GM13976 (cell line): ENCODE results near the gene RNF6.
A peak's percentile ranks its signal among the peaks of the same experiment; 100 is the strongest.

Experiments used
- DNase-seq: peaks from one replicate; pipeline ENCODE4 v3.0.0; 2012; ENCODE audit warnings: low spot score
- in situ Hi-C: fragments of 300-500 bp; cut with MboI; formaldehyde crosslinking; loops from one replicate; pipeline ENCODE4 v1.12.0; 2022; ENCODE audit warnings: low sequenced_read_pairs, mixed read lengths, inconsistent platforms; ENCODE audit not compliant: unreplicated experiment
- TF ChIP-seq, protein P1 (sequence below): IDR thresholded peaks from 2 replicates; pipeline ENCODE4 v1.5.1; 2012; ENCODE audit warnings: borderline replicate concordance, mild to moderate bottlenecking; ENCODE audit not compliant: insufficient read depth; ENCODE audit errors: extremely low read depth, missing control alignments, control extremely low read depth

RNF6 gene

DNA sequence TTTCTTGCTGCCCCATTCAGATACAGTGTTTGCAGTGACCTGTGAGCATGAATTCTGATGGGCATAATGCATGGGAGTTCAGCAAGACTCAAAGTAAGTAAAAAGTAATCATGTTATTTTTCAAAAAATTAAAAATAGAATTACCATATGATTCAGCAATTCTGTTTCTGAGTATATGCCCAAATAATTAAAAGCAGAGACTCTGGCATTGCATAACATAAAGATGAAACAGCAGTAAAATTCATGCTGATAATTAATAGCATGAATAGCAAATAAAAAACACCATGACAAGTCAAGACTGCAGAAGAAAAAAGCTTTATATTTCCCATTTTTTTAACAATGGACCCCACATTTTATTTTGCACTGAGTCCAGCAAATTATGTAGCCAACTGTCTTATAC lies 21.3 kb downstream of the RNF6 start:
- no peak for DNase-seq
- in situ Hi-C loops: no loop called here
- TF ChIP-seq, protein P1, sequence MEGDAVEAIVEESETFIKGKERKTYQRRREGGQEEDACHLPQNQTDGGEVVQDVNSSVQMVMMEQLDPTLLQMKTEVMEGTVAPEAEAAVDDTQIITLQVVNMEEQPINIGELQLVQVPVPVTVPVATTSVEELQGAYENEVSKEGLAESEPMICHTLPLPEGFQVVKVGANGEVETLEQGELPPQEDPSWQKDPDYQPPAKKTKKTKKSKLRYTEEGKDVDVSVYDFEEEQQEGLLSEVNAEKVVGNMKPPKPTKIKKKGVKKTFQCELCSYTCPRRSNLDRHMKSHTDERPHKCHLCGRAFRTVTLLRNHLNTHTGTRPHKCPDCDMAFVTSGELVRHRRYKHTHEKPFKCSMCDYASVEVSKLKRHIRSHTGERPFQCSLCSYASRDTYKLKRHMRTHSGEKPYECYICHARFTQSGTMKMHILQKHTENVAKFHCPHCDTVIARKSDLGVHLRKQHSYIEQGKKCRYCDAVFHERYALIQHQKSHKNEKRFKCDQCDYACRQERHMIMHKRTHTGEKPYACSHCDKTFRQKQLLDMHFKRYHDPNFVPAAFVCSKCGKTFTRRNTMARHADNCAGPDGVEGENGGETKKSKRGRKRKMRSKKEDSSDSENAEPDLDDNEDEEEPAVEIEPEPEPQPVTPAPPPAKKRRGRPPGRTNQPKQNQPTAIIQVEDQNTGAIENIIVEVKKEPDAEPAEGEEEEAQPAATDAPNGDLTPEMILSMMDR: no peak

DNA sequence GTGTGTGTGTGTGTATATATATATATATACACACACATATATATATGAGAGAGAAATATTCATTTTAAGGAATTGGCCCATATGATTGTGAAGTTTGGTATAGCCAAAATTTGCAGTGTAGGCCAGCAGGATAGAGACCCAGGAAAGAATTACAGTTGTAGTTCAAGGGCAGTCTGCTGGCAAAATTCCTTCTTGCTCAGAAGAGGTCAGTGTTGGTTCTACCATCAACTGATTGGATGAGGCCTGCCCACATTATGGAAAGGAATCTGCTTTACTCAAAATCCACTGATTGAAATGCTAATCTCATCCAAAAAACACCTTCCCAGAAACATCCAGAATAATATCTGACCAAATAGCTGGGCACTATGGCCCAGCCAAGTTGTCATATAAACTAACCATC lies 24.0 kb downstream of the RNF6 start:
- no peak for DNase-seq
- in situ Hi-C loops: no loop called here

DNA sequence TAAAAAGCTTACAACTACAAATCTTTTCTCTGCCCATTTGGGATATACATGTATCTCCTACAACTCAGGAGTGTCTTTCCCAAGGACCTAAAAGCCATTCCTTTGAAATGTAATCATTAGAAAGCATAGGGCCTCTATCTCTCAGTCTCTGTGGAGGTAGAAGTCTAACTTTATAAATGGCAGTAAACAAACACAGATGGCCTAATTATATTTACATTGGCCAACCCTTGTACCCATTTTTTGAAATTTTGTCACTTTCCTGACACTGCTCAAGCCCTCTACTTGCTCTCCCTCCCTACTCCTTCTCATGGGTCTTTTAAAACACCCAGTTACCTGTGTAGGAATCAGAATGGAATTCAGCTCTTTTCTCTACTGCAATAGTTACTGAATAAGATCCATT lies 24.8 kb downstream of the RNF6 start:
- in situ Hi-C loops: no loop called here
- DNase-seq: no peak
- TF ChIP-seq, protein P1: no peak

More for the DNA sequence above, 24.0 kb downstream of the RNF6 start:
- TF ChIP-seq, protein P1: no peak

DNA sequence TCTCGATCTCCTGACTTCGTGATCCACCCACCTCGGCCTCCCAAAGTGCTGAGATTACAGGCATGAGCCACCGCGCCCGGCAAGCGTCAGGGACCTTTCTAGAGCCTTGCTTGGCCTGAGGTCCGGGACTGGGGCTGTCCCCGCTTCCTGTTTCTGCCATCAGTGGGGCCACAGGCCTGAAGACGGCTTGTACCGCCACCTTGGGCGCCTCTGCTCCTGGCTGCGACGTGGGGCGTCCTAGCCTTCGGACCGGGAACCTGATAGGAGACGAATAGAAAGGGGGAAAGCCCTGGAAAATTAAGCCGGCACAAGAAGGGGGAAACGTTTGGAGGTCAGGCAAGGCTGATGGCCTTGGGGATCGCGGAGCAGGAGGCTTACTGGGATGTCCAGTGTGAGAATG lies 35.1 kb downstream of the RNF6 start:
- TF ChIP-seq, protein P1: no peak
- DNase-seq: no peak
- in situ Hi-C loops: loop anchor here (5.0 to 10.0 kb wide), 2 partner anchors 300 to 508 kb away; no protein-coding TSS in a partner anchor

DNA sequence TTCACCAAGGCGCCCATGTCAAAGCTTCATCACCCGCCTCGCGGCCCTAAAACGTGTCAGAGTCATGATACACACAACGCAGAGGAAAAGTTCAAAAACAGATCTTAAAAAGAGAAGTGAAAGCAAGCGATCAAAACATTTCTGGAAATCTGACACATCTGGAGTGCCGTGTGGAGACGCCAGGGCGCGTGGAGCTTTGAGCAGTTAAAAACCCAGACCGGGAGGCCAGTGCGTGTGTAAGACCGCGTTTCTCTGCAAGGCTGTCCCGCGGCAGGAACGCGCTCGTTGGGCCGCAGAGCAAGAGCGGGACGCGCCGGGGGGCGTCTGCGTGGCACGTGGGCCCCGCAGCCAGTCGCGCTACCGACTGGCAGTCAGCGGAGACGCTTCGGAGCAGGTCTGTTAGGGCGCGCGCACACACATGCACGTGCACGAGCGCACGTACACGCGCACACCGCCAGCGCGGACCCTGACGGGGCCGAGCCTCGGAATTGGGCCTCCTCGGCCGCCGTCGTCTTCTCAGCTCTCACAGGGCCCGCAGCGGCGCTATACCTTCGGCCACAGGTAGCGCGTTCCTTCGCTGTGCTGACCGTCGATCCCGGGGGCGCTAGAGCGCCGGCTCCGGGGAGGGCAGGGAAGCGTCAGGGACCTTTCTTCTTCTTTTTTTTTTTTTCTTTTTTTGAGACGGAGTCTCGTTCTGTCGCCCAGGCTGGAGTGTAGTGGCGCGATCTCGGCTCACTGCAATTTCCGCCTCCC lies 35.8 kb downstream of the RNF6 start:
- in situ Hi-C loops: loop anchor here (5.0 to 10.0 kb wide), 2 partner anchors 301 to 509 kb away; no protein-coding TSS in a partner anchor
- TF ChIP-seq, protein P1: peak; percentile 54
- DNase-seq: peak; percentile 89

DNA sequence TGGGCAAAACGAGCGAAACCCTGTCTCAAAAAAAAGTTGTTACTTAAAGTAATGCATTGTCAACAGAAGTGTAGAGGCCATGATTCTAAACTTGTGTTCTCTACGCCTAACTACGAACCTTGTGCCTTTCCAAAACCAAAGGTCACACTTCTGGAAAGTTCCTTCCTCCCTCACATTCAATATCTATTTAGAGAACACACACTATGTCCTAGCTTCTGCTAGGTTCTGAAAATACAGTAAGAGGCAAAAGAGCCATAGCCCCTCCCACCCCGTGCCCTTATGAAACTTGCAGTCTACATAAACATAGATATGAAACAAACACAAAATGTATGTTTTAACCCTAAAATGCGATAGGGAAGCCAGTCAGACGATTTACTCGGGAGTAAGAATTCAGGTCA lies 36.4 kb downstream of the RNF6 start:
- TF ChIP-seq, protein P1: no peak
- in situ Hi-C loops: loop anchor here (5.0 to 10.0 kb wide), 2 partner anchors 302 to 509 kb away; no protein-coding TSS in a partner anchor
- DNase-seq: no peak
